ENCODE measurements around the gene SHISA8. TPM values are rescaled to one million over a fixed set of nuclear protein-coding genes. Genes with fewer than 3 reads are reported as not detected.

SHISA8 gene
- polyA plus RNA-seq, 1 donor from 2014 or later = 0.62 TPM

DNA sequence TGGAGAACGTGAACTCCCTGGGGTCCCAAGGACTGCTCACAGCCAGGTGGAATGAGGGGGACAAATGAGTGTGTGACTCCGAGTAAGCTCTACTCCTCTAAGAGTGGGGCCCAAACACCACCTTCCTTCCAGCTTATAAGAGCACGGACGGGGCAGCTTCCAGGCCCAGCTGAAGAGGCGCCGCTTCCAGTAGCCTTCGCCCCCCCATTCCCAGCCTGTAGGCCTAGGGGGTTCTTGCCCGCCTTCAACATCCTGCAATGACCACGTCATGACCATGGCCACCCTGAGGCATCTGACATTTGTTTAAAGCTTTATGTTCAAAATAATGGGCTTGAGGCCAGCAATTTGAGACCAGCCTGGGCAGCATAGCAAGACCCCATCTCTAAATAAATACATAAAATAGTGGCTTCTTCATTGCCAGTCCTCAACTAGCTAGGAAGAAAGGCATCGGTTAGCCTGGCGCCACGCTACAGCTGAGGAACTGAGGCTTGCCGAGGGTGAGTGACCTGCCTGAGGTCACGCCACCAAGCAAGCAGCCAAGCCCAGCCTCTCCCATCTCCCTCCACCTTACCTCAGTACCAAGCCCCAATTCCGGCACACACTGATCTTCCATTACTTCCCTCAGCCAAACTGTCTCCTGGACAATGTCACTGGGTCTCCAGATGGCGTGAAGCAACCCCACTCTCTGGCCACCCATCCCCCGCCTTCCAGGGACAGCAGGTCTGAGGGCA lies 19.6 kb upstream of the SHISA8 start:
- H3K27me3 ChIP-seq (ENCODE audit: insufficient read depth, low read depth, low read length) = no peaks in the 10 kb centered on the region
- TF ChIP-seq MXI1 (conservative IDR thresholded peaks at IDR 0.05; ENCODE audit: poor library complexity, severe bottlenecking) (no peak), RAD21 (conservative IDR thresholded peaks at IDR 0.05) (no peak), CTCF (IDR thresholded peaks at IDR 0.05; ENCODE audit: poor library complexity, severe bottlenecking) (no peak), EP300 (conservative IDR thresholded peaks at IDR 0.05; ENCODE audit: poor library complexity, severe bottlenecking) (no peak), POLR2AphosphoS5 (IDR thresholded peaks at IDR 0.05) (no peak), REST (IDR thresholded peaks at IDR 0.05; ENCODE audit: borderline replicate concordance) (no peak), TAF1 (IDR thresholded peaks at IDR 0.05; ENCODE audit: low read depth) (no peak), EZH2 (IDR thresholded peaks at IDR 0.05; ENCODE audit: borderline replicate concordance, insufficient read depth, low read length, poor library complexity, severe bottlenecking) (no peak)
- H4K20me1 ChIP-seq (ENCODE audit: insufficient read depth) = no peaks in the 10 kb centered on the region
- H3K4me3 ChIP-seq (ENCODE audit: low read length) = no peak overlapping the region
- H3K79me2 ChIP-seq (replicated peaks; ENCODE audit: insufficient read depth, low read length) = no peaks in the 10 kb centered on the region
- H2AFZ ChIP-seq (ENCODE audit: low read depth, low read length) = no peak overlapping the region
- no peaks in the 10 kb centered on the region for H3K9me3 ChIP-seq (ENCODE audit: low read length)
- no peak overlapping the region for H3K27ac ChIP-seq (ENCODE audit: low read length)
- H3K9ac ChIP-seq (ENCODE audit: low read length) = no peak overlapping the region
- H3K9me2 ChIP-seq (ENCODE audit: insufficient read depth, low read length) = no peaks in the 10 kb centered on the region
- H3K4me2 ChIP-seq (ENCODE audit: low read length) = no peak overlapping the region
- H3K36me3 ChIP-seq (ENCODE audit: insufficient read depth, low read length) = no peaks in the 10 kb centered on the region
- no peaks in the 10 kb centered on the region for H3F3A ChIP-seq (ENCODE audit: insufficient read depth, low read length, poor library complexity, severe bottlenecking)

- no peak overlapping the region for H2AFZ ChIP-seq (ENCODE audit: low read depth, low read length)
- TF ChIP-seq RAD21 (conservative IDR thresholded peaks at IDR 0.05) (no peak), REST (IDR thresholded peaks at IDR 0.05; ENCODE audit: borderline replicate concordance) (no peak), TAF1 (IDR thresholded peaks at IDR 0.05; ENCODE audit: low read depth) (no peak), POLR2AphosphoS5 (IDR thresholded peaks at IDR 0.05) (no peak), CTCF (IDR thresholded peaks at IDR 0.05; ENCODE audit: poor library complexity, severe bottlenecking) (no peak), SMC3 (conservative IDR thresholded peaks at IDR 0.05; ENCODE audit: poor library complexity) (no peak), EP300 (conservative IDR thresholded peaks at IDR 0.05; ENCODE audit: poor library complexity, severe bottlenecking) (no peak), MXI1 (conservative IDR thresholded peaks at IDR 0.05; ENCODE audit: poor library complexity, severe bottlenecking) (no peak), EZH2 (IDR thresholded peaks at IDR 0.05; ENCODE audit: borderline replicate concordance, insufficient read depth, low read length, poor library complexity, severe bottlenecking) (no peak)
- no peaks in the 10 kb centered on the region for H3K9me2 ChIP-seq (ENCODE audit: insufficient read depth, low read length)
- H4K20me1 ChIP-seq (ENCODE audit: insufficient read depth) = no peaks in the 10 kb centered on the region
- no peaks in the 10 kb centered on the region for H3K27me3 ChIP-seq (ENCODE audit: insufficient read depth, low read depth, low read length)
- no peak overlapping the region for H3K4me2 ChIP-seq (ENCODE audit: low read length)
- H3K9me3 ChIP-seq (ENCODE audit: low read length) = no peaks in the 10 kb centered on the region
- H3K4me3 ChIP-seq (ENCODE audit: low read length) = no peak overlapping the region
- H3K36me3 ChIP-seq (ENCODE audit: insufficient read depth, low read length) = no peaks in the 10 kb centered on the region
- H3K27ac ChIP-seq (ENCODE audit: low read length) = no peak overlapping the region
- H3K9ac ChIP-seq (ENCODE audit: low read length) = no peak overlapping the region
- H3F3A ChIP-seq (ENCODE audit: insufficient read depth, low read length, poor library complexity, severe bottlenecking) = no peaks in the 10 kb centered on the region
- no peaks in the 10 kb centered on the region for H3K79me2 ChIP-seq (replicated peaks; ENCODE audit: insufficient read depth, low read length)
Measured at GRCh38 chr22:41933411-41934177, 18.7 kb upstream of the SHISA8 start.

Measured in neural cell (in vitro differentiated cells).